HepG2 (cell line): ENCODE results near the gene OTOG. TPM values are rescaled to one million over a fixed set of nuclear protein-coding genes. Genes with fewer than 3 reads are reported as not detected.

Source experiments
- ATF3 ChIP-seq: sonication (generic); formaldehyde crosslinking; IDR thresholded peaks from 2 replicates; pipeline ENCODE4 v1.4.0; 2020; ENCODE audit warnings: missing genetic modification reagents
- ATF7 ChIP-seq, 2 experiments: fragments of 450-650 bp in 1 of 2; sonication (generic) in 1 of 2; formaldehyde crosslinking in 1 of 2; IDR thresholded peaks; 2 replicates each; pipeline versions ENCODE4 v1.4.0 to v1.6.1; 2016 to 2020; ENCODE audit warnings: antibody characterized with exemption in 1 of 2, mild to moderate bottlenecking in 1 of 2, missing genetic modification reagents in 1 of 2
- BHLHE40 ChIP-seq: IDR thresholded peaks from 2 replicates; pipeline ENCODE4 v1.6.1; 2011; ENCODE audit warnings: low read length, improper control_type of control experiment
- CSRNP2 ChIP-seq: sonication (generic); formaldehyde crosslinking; conservative IDR thresholded peaks from 2 replicates; pipeline ENCODE4 v1.8.0; 2022; ENCODE audit warnings: low read depth, missing genetic modification reagents
- CTCF ChIP-seq: sonication (generic); formaldehyde crosslinking; IDR thresholded peaks from 2 replicates; pipeline ENCODE4 v1.5.0; 2020; ENCODE audit warnings: mild to moderate bottlenecking, missing genetic modification reagents, moderate library complexity
- MZF1 ChIP-seq: sonication (generic); formaldehyde crosslinking; IDR thresholded peaks from 2 replicates; pipeline ENCODE4 v1.8.1; 2023; ENCODE audit warnings: mild to moderate bottlenecking, missing genetic modification reagents, borderline replicate concordance
- SMAD1 ChIP-seq: sonication (generic); formaldehyde crosslinking; IDR thresholded peaks from 2 replicates; pipeline ENCODE4 v1.4.0; 2020; ENCODE audit warnings: missing genetic modification reagents, low read depth, mild to moderate bottlenecking, borderline replicate concordance
- SMC3 ChIP-seq: IDR thresholded peaks from 2 replicates; pipeline ENCODE4 v1.6.1; 2011; ENCODE audit warnings: low read length, improper control_type of control experiment
- SSRP1 ChIP-seq: IDR thresholded peaks from 2 replicates; pipeline ENCODE4 v1.6.1; 2016; ENCODE audit warnings: control low read depth
- STAG1 ChIP-seq: sonication (generic); formaldehyde crosslinking; IDR thresholded peaks from 2 replicates; pipeline ENCODE4 v1.4.0; 2020; ENCODE audit warnings: missing genetic modification reagents
- SUZ12 ChIP-seq: fragments of 150-350 bp; IDR thresholded peaks from 2 replicates; pipeline ENCODE4 v1.6.1; 2014; ENCODE audit warnings: low read depth, low read length
- ZNF263 ChIP-seq: sonication (generic); formaldehyde crosslinking; IDR thresholded peaks from 2 replicates; pipeline ENCODE4 v1.4.0; 2020; ENCODE audit warnings: missing genetic modification reagents
- ZNF44 ChIP-seq: sonication (generic); formaldehyde crosslinking; IDR thresholded peaks from 2 replicates; pipeline ENCODE4 v1.5.1; 2020; ENCODE audit warnings: mild to moderate bottlenecking, missing genetic modification reagents
- ZNF687 ChIP-seq: sonication (generic); formaldehyde crosslinking; IDR thresholded peaks from 2 replicates; pipeline ENCODE4 v1.5.1; 2020; ENCODE audit warnings: mild to moderate bottlenecking, missing genetic modification reagents, moderate library complexity
- ZSCAN30 ChIP-seq: sonication (generic); formaldehyde crosslinking; IDR thresholded peaks from 2 replicates; pipeline ENCODE4 v1.5.0; 2020; ENCODE audit warnings: mild to moderate bottlenecking, missing genetic modification reagents
- ZXDC ChIP-seq: sonication (generic); formaldehyde crosslinking; IDR thresholded peaks from 2 replicates; pipeline ENCODE4 v1.5.0; 2020; ENCODE audit warnings: mild to moderate bottlenecking, missing genetic modification reagents
- polyA plus RNA-seq, 8 experiments: library from polyadenylated mRNA; depleted of rRNA in 3 of 8; stranded (reverse) in 7 of 8; unstranded in 1 of 8; fragments of >200 nt; fragmentation: Illumina TruSeq in 4 of 8; extraction: Trizol in 4 of 8; gene quantifications; 2 replicates each; pipeline versions ENCODE4 v1.2.1 to v1.2.3, GENCODE V29; 2011 to 2016; ENCODE audit warnings: low read depth in 4 of 8, missing spikeins in 1 of 8, mixed read lengths in 1 of 8; ENCODE audit not compliant: insufficient read depth in 1 of 8
- total RNA-seq, 5 experiments: library from RNA; depleted of rRNA; stranded (reverse); fragments of >200 nt; fragmentation: Illumina TruSeq; extraction: Trizol; gene quantifications; 2 replicates each; pipeline ENCODE4 v1.2.3, GENCODE V29; 2016; ENCODE audit warnings: low read depth in 1 of 5

The OTOG gene
- total and polyA plus RNA-seq, 2 of the 13 experiments (the other 11 are each of a cell fraction or from before 2014, with no cell fraction given) = not detected

- TF ChIP-seq ZNF687 (CRISPR knock-in tag) (peak; percentile 23; the same call in 1 of the 2 replicates), ZNF263 (CRISPR knock-in tag) (no peak), SSRP1 (CRISPR knock-in tag) (no peak), ATF7 (IDR thresholded peaks at IDR 0.05) (no peak), ATF7 (CRISPR knock-in tag; IDR thresholded peaks at IDR 0.05) (no peak), SMC3 (peak; percentile 70), SMAD1 (CRISPR knock-in tag) (no peak), ZXDC (CRISPR knock-in tag) (no peak), ATF3 (CRISPR knock-in tag) (no peak), SUZ12 (no peak), STAG1 (CRISPR knock-in tag) (peak; percentile 93), MZF1 (CRISPR knock-in tag) (no peak), CSRNP2 (no peak), ZNF44 (CRISPR knock-in tag) (no peak), CTCF (CRISPR knock-in tag) (peak; percentile 87), BHLHE40 (no peak), ZSCAN30 (no peak)
Observed at GRCh38 chr11:17504330-17505107, 42.5 kb upstream of the OTOG start (continued).
